ENCODE results near the gene POLRMT. TPM values are rescaled to one million over a fixed set of nuclear protein-coding genes. Genes with fewer than 3 reads are reported as not detected.
"Not testable (repeated sequence)": the region's sequence is repeated elsewhere in the genome, so short reads cannot be mapped to it uniquely, and the experiment has no call there.

POLRMT gene
- total RNA-seq, 1 donor = 50.9 TPM

- no peak for DNase-seq (ENCODE audit: low read depth in 2 of 3, low spot score in 2 of 3)
Measured at GRCh38 chr19:597406-598315, 35.7 kb downstream of the POLRMT start.

GRCh38 chr19:596263-596655 lies 37.1 kb downstream of the POLRMT start:
- DNase-seq (ENCODE audit: low read depth in 2 of 3, low spot score in 2 of 3) = no peak

GRCh38 chr19:595326-596262 lies 37.7 kb downstream of the POLRMT start:
- no peak for DNase-seq (ENCODE audit: low read depth in 2 of 3, low spot score in 2 of 3)

GRCh38 chr19:594265-594870 lies 39.0 kb downstream of the POLRMT start:
- no peak for DNase-seq (ENCODE audit: low read depth in 2 of 3, low spot score in 2 of 3)

GRCh38 chr19:593505-593904 lies 39.8 kb downstream of the POLRMT start:
- no peak for DNase-seq (ENCODE audit: low read depth in 2 of 3, low spot score in 2 of 3)

- no peak for DNase-seq (ENCODE audit: low read depth in 2 of 3, low spot score in 2 of 3)
Measured at GRCh38 chr19:593055-593454, 40.3 kb downstream of the POLRMT start.

- no peak for DNase-seq (ENCODE audit: low read depth in 2 of 3, low spot score in 2 of 3)
Measured at GRCh38 chr19:592101-592500, 41.2 kb downstream of the POLRMT start.

GRCh38 chr19:591099-591958 lies 42.0 kb downstream of the POLRMT start:
- no peak for DNase-seq (ENCODE audit: low read depth in 2 of 3, low spot score in 2 of 3)

- DNase-seq (ENCODE audit: low read depth in 2 of 3, low spot score in 2 of 3) = no peak
Measured at GRCh38 chr19:590750-591098, 42.6 kb downstream of the POLRMT start.

GRCh38 chr19:590396-590745 lies 43.0 kb downstream of the POLRMT start:
- DNase-seq (ENCODE audit: low read depth in 2 of 3, low spot score in 2 of 3) = peak in 1 of 3 donors; percentile 16

- DNase-seq (ENCODE audit: low read depth in 2 of 3, low spot score in 2 of 3) = no peak
Measured at GRCh38 chr19:589693-590395, 43.5 kb downstream of the POLRMT start, which contains the start of gene HCN2. Gene HCN2, plus strand, starts transcription at chr19:589881. Its CDS starts 65 bp downstream, at chr19:589946.

GRCh38 chr19:588741-589692 lies 44.3 kb downstream of the POLRMT start:
- no peak for DNase-seq (ENCODE audit: low read depth in 2 of 3, low spot score in 2 of 3)

- DNase-seq (ENCODE audit: low read depth in 2 of 3, low spot score in 2 of 3) = peak in 2 of 3 donors; percentile 87 to 89
Measured at GRCh38 chr19:588093-588740, 45.1 kb downstream of the POLRMT start.

- no peak for DNase-seq (ENCODE audit: low read depth in 2 of 3, low spot score in 2 of 3)
Measured at GRCh38 chr19:585551-586110, 47.7 kb downstream of the POLRMT start.

GRCh38 chr19:585146-585545 lies 48.2 kb downstream of the POLRMT start:
- not testable (repeated sequence) for DNase-seq (ENCODE audit: low read depth in 2 of 3, low spot score in 2 of 3)

GRCh38 chr19:584240-585001 lies 48.9 kb downstream of the POLRMT start:
- peak in 2 of 3 donors; percentile 68 to 78 for DNase-seq (ENCODE audit: low read depth in 2 of 3, low spot score in 2 of 3)

- DNase-seq (ENCODE audit: low read depth in 2 of 3, low spot score in 2 of 3) = no peak
Measured at GRCh38 chr19:583968-584239, 49.4 kb downstream of the POLRMT start.
